ENCODE results near the gene MBP.
"Not testable (repeated sequence)": the region's sequence is repeated elsewhere in the genome, so short reads cannot be mapped to it uniquely, and the experiment has no call there.

The MBP gene

GRCh38 chr18:76975577-76976110, 156.9 kb downstream of the MBP start:
- Histone ChIP-seq H3K27me3 (ENCODE audit: control insufficient read depth in 5 of 5, insufficient read depth in 4 of 5, low read length in 5 of 5) (no peaks in the 10 kb centered on the region), H3K4me1 (ENCODE audit: control insufficient read depth in 5 of 5, insufficient read depth in 5 of 5, low read length in 5 of 5) (peaks cover 3 to 12% (median 9%) of the 10 kb centered on the region in 5 donors), H3K9me3 (ENCODE audit: control insufficient read depth in 5 of 5, low read length in 5 of 5) (no peaks in the 10 kb centered on the region), H3K4me3 (ENCODE audit: low read depth in 1 of 5, low read length in 5 of 5) (no peak overlapping the region), H3K36me3 (ENCODE audit: control insufficient read depth in 5 of 5, insufficient read depth in 5 of 5, low read length in 5 of 5) (peaks cover 0 to 21% (median 2%) of the 10 kb centered on the region in 5 donors), H3K9ac (ENCODE audit: low read length in 5 of 5) (no peak overlapping the region), H3K27ac (ENCODE audit: low read depth, low read length) (no peak overlapping the region)

- H3K4me3 ChIP-seq (ENCODE audit: low read depth in 1 of 5, low read length in 5 of 5): no peak overlapping the region
- H3K4me1 ChIP-seq (ENCODE audit: control insufficient read depth in 5 of 5, insufficient read depth in 5 of 5, low read length in 5 of 5): peaks cover 0 to 4% (median 0%) of the 10 kb centered on the region in 5 donors
- H3K9me3 ChIP-seq (ENCODE audit: control insufficient read depth in 5 of 5, low read length in 5 of 5): no peaks in the 10 kb centered on the region
- peaks cover 0 to 17% (median 2%) of the 10 kb centered on the region in 5 donors for H3K36me3 ChIP-seq (ENCODE audit: control insufficient read depth in 5 of 5, insufficient read depth in 5 of 5, low read length in 5 of 5)
- no peaks in the 10 kb centered on the region for H3K27me3 ChIP-seq (ENCODE audit: control insufficient read depth in 5 of 5, insufficient read depth in 4 of 5, low read length in 5 of 5)
- H3K9ac ChIP-seq (ENCODE audit: low read length in 5 of 5): no peak overlapping the region
- no peak overlapping the region for H3K27ac ChIP-seq (ENCODE audit: low read depth, low read length)
These were observed 158.2 kb downstream of the MBP start for GRCh38 chr18:76974386-76974785.

- Histone ChIP-seq H3K27ac (ENCODE audit: low read depth, low read length) (no peak overlapping the region), H3K36me3 (ENCODE audit: control insufficient read depth in 5 of 5, insufficient read depth in 5 of 5, low read length in 5 of 5) (peaks cover 0 to 18% (median 7%) of the 10 kb centered on the region in 5 donors), H3K4me3 (ENCODE audit: low read depth in 1 of 5, low read length in 5 of 5) (no peak overlapping the region), H3K9ac (ENCODE audit: low read length in 5 of 5) (no peak overlapping the region), H3K27me3 (ENCODE audit: control insufficient read depth in 5 of 5, insufficient read depth in 4 of 5, low read length in 5 of 5) (no peaks in the 10 kb centered on the region), H3K9me3 (ENCODE audit: control insufficient read depth in 5 of 5, low read length in 5 of 5) (no peaks in the 10 kb centered on the region), H3K4me1 (ENCODE audit: control insufficient read depth in 5 of 5, insufficient read depth in 5 of 5, low read length in 5 of 5) (peaks cover 0 to 4% (median 0%) of the 10 kb centered on the region in 5 donors)
These were observed 158.9 kb downstream of the MBP start for GRCh38 chr18:76973520-76974266.

GRCh38 chr18:76972846-76973519, 159.6 kb downstream of the MBP start:
- no peak overlapping the region for H3K4me3 ChIP-seq (ENCODE audit: low read depth in 1 of 5, low read length in 5 of 5)
- no peak overlapping the region for H3K9ac ChIP-seq (ENCODE audit: low read length in 5 of 5)
- H3K27ac ChIP-seq (ENCODE audit: low read depth, low read length): no peak overlapping the region
- no peaks in the 10 kb centered on the region for H3K27me3 ChIP-seq (ENCODE audit: control insufficient read depth in 5 of 5, insufficient read depth in 4 of 5, low read length in 5 of 5)
- H3K36me3 ChIP-seq (ENCODE audit: control insufficient read depth in 5 of 5, insufficient read depth in 5 of 5, low read length in 5 of 5): peaks cover 3 to 21% (median 12%) of the 10 kb centered on the region in 5 donors
- H3K9me3 ChIP-seq (ENCODE audit: control insufficient read depth in 5 of 5, low read length in 5 of 5): no peaks in the 10 kb centered on the region
- H3K4me1 ChIP-seq (ENCODE audit: control insufficient read depth in 5 of 5, insufficient read depth in 5 of 5, low read length in 5 of 5): peaks cover 0 to 4% (median 0%) of the 10 kb centered on the region in 5 donors

GRCh38 chr18:76972241-76972640, 160.3 kb downstream of the MBP start:
- peaks cover 0 to 4% (median 0%) of the 10 kb centered on the region in 5 donors for H3K4me1 ChIP-seq (ENCODE audit: control insufficient read depth in 5 of 5, insufficient read depth in 5 of 5, low read length in 5 of 5)
- no peak overlapping the region for H3K27ac ChIP-seq (ENCODE audit: low read depth, low read length)
- H3K9me3 ChIP-seq (ENCODE audit: control insufficient read depth in 5 of 5, low read length in 5 of 5): no peaks in the 10 kb centered on the region
- H3K9ac ChIP-seq (ENCODE audit: low read length in 5 of 5): no peak overlapping the region
- H3K4me3 ChIP-seq (ENCODE audit: low read depth in 1 of 5, low read length in 5 of 5): no peak overlapping the region
- peaks cover 3 to 21% (median 12%) of the 10 kb centered on the region in 5 donors for H3K36me3 ChIP-seq (ENCODE audit: control insufficient read depth in 5 of 5, insufficient read depth in 5 of 5, low read length in 5 of 5)
- no peaks in the 10 kb centered on the region for H3K27me3 ChIP-seq (ENCODE audit: control insufficient read depth in 5 of 5, insufficient read depth in 4 of 5, low read length in 5 of 5)

GRCh38 chr18:76970770-76971559, 161.6 kb downstream of the MBP start:
- peaks cover 0 to 4% (median 0%) of the 10 kb centered on the region in 5 donors for H3K4me1 ChIP-seq (ENCODE audit: control insufficient read depth in 5 of 5, insufficient read depth in 5 of 5, low read length in 5 of 5)
- H3K9ac ChIP-seq (ENCODE audit: low read length in 5 of 5): no peak overlapping the region
- H3K4me3 ChIP-seq (ENCODE audit: low read depth in 1 of 5, low read length in 5 of 5): no peak overlapping the region
- peaks cover 3 to 19% (median 13%) of the 10 kb centered on the region in 5 donors for H3K36me3 ChIP-seq (ENCODE audit: control insufficient read depth in 5 of 5, insufficient read depth in 5 of 5, low read length in 5 of 5)
- H3K27ac ChIP-seq (ENCODE audit: low read depth, low read length): no peak overlapping the region
- no peaks in the 10 kb centered on the region for H3K27me3 ChIP-seq (ENCODE audit: control insufficient read depth in 5 of 5, insufficient read depth in 4 of 5, low read length in 5 of 5)
- no peaks in the 10 kb centered on the region for H3K9me3 ChIP-seq (ENCODE audit: control insufficient read depth in 5 of 5, low read length in 5 of 5)

GRCh38 chr18:76967721-76968472, 164.7 kb downstream of the MBP start:
- H3K9ac ChIP-seq (ENCODE audit: low read length in 5 of 5): no peak overlapping the region
- H3K4me3 ChIP-seq (ENCODE audit: low read depth in 1 of 5, low read length in 5 of 5): no peak overlapping the region
- H3K36me3 ChIP-seq (ENCODE audit: control insufficient read depth in 5 of 5, insufficient read depth in 5 of 5, low read length in 5 of 5): peaks cover 4 to 12% (median 12%) of the 10 kb centered on the region in 5 donors
- H3K27ac ChIP-seq (ENCODE audit: low read depth, low read length): no peak overlapping the region
- peaks cover 0 to 3% (median 0%) of the 10 kb centered on the region in 5 donors for H3K4me1 ChIP-seq (ENCODE audit: control insufficient read depth in 5 of 5, insufficient read depth in 5 of 5, low read length in 5 of 5)
- no peaks in the 10 kb centered on the region for H3K9me3 ChIP-seq (ENCODE audit: control insufficient read depth in 5 of 5, low read length in 5 of 5)
- no peaks in the 10 kb centered on the region for H3K27me3 ChIP-seq (ENCODE audit: control insufficient read depth in 5 of 5, insufficient read depth in 4 of 5, low read length in 5 of 5)

- not testable (repeated sequence) for H3K9me3 ChIP-seq (ENCODE audit: control insufficient read depth in 5 of 5, low read length in 5 of 5); H3K27me3 ChIP-seq (ENCODE audit: control insufficient read depth in 5 of 5, insufficient read depth in 4 of 5, low read length in 5 of 5); H3K9ac ChIP-seq (ENCODE audit: low read length in 5 of 5); H3K4me3 ChIP-seq (ENCODE audit: low read depth in 1 of 5, low read length in 5 of 5); H3K27ac ChIP-seq (ENCODE audit: low read depth, low read length); H3K4me1 ChIP-seq (ENCODE audit: control insufficient read depth in 5 of 5, insufficient read depth in 5 of 5, low read length in 5 of 5)
- peaks cover 7 to 12% (median 12%) of the 10 kb centered on the region in 5 donors for H3K36me3 ChIP-seq (ENCODE audit: control insufficient read depth in 5 of 5, insufficient read depth in 5 of 5, low read length in 5 of 5)
These were observed 165.3 kb downstream of the MBP start for GRCh38 chr18:76967299-76967698.

- H3K27ac ChIP-seq (ENCODE audit: low read depth, low read length); H3K27me3 ChIP-seq (ENCODE audit: control insufficient read depth in 5 of 5, insufficient read depth in 4 of 5, low read length in 5 of 5); H3K9me3 ChIP-seq (ENCODE audit: control insufficient read depth in 5 of 5, low read length in 5 of 5); H3K4me3 ChIP-seq (ENCODE audit: low read depth in 1 of 5, low read length in 5 of 5); H3K9ac ChIP-seq (ENCODE audit: low read length in 5 of 5); H3K4me1 ChIP-seq (ENCODE audit: control insufficient read depth in 5 of 5, insufficient read depth in 5 of 5, low read length in 5 of 5): not testable (repeated sequence)
- peaks cover 9 to 19% (median 16%) of the 10 kb centered on the region in 5 donors for H3K36me3 ChIP-seq (ENCODE audit: control insufficient read depth in 5 of 5, insufficient read depth in 5 of 5, low read length in 5 of 5)
These were observed 166.9 kb downstream of the MBP start for GRCh38 chr18:76965555-76966151.

All from subcutaneous abdominal adipose tissue (tissue), 5 donors.